A549 (cell line): ENCODE results near the gene SYNCRIP.

Experiments used
- GATA3 ChIP-seq: IDR thresholded peaks from 2 replicates; pipeline ENCODE4 v1.6.1; 2012; ENCODE audit warnings: borderline replicate concordance
- HOXB5 ChIP-seq: fragments of 250-450 bp; sonication (Bioruptor Pico); IDR thresholded peaks from 2 replicates; pipeline ENCODE4 v1.5.0; 2020; ENCODE audit warnings: mild to moderate bottlenecking, moderate library complexity
- JUN ChIP-seq, 2 experiments: fragments of >200 bp; sonication (Bioruptor Twin); formaldehyde crosslinking; IDR thresholded peaks; 2 replicates in 1 of 2; 3 replicates in 1 of 2; pipeline ENCODE4 v1.6.1; 2016 to 2017
- MYC ChIP-seq: IDR thresholded peaks from 2 replicates; pipeline ENCODE4 v1.6.1; 2012; ENCODE audit warnings: mild to moderate bottlenecking, inconsistent platforms, low read length, improper control_type of control experiment, borderline replicate concordance
- POLR2A ChIP-seq: IDR thresholded peaks from 2 replicates; pipeline ENCODE4 v1.6.1; 2012; ENCODE audit warnings: mild to moderate bottlenecking, low read length
- RAD21 ChIP-seq, 2 experiments: fragments of >200 bp in 1 of 2; sonication (Bioruptor Twin) in 1 of 2; formaldehyde crosslinking in 1 of 2; IDR thresholded peaks in 1 of 2; conservative IDR thresholded peaks in 1 of 2; 2 replicates in 1 of 2; 3 replicates in 1 of 2; pipeline ENCODE4 v1.6.1; 2012 to 2018; ENCODE audit warnings: inconsistent platforms in 1 of 2
- ZFP36 ChIP-seq: fragments of 450-650 bp; IDR thresholded peaks from 2 replicates; pipeline ENCODE4 v1.6.1; 2014; ENCODE audit warnings: borderline replicate concordance; ENCODE audit not compliant: partially characterized antibody
- TF ChIP-seq, protein P1 (sequence below): fragments of >200 bp; sonication (Bioruptor Twin); formaldehyde crosslinking; IDR thresholded peaks from 3 replicates; pipeline ENCODE4 v1.5.1; 2016

DNA sequence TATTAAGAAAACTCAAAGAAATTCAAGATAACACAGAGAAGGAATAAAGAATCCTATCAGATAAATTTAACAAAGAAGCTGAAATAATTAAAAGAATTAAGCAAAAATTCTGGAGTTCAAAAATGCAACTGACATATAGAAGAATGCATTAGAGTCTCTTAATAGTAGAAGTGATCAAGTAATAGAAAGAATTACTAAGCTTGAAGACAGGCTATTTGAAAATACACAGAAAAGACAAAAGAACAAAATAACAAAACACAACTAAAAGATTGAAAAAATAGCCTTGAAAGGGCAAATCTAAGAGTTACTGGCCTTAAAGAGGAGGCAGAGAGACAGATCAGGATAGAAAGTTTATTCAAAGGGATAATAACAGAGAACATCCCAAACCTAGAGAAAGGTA, 61.1 kb downstream of the SYNCRIP start:
- TF ChIP-seq RAD21 (conservative IDR thresholded peaks at IDR 0.05 in 1 of 2, IDR thresholded peaks at IDR 0.05 in 1 of 2) (no peak), GATA3 (no peak), POLR2A (no peak), MYC (no peak), JUN (IDR thresholded peaks at IDR 0.05) (no peak), HOXB5 (CRISPR knock-in tag) (no peak), ZFP36 (no peak)
- TF ChIP-seq, protein P1, sequence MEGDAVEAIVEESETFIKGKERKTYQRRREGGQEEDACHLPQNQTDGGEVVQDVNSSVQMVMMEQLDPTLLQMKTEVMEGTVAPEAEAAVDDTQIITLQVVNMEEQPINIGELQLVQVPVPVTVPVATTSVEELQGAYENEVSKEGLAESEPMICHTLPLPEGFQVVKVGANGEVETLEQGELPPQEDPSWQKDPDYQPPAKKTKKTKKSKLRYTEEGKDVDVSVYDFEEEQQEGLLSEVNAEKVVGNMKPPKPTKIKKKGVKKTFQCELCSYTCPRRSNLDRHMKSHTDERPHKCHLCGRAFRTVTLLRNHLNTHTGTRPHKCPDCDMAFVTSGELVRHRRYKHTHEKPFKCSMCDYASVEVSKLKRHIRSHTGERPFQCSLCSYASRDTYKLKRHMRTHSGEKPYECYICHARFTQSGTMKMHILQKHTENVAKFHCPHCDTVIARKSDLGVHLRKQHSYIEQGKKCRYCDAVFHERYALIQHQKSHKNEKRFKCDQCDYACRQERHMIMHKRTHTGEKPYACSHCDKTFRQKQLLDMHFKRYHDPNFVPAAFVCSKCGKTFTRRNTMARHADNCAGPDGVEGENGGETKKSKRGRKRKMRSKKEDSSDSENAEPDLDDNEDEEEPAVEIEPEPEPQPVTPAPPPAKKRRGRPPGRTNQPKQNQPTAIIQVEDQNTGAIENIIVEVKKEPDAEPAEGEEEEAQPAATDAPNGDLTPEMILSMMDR = no peak
